Right renal cortex interstitium (tissue), 3 donors: Measurements from ENCODE around the gene POLR1C. TPM values are rescaled to one million over a fixed set of nuclear protein-coding genes. Genes with fewer than 3 reads are reported as not detected.
"Not testable (repeated sequence)": the region's sequence is repeated elsewhere in the genome, so short reads cannot be mapped to it uniquely, and the experiment has no call there.

Experiments used
- DNase-seq, 3 donors: peaks; one replicate each; pipeline ENCODE4 v3.0.0-alpha.2; 2013; ENCODE audit warnings: low read depth in 3 of 3, low spot score in 2 of 3
- polyA plus RNA-seq, 3 donors: library from polyadenylated mRNA; unstranded; fragments of 120-200 nt; gene quantifications; one replicate each; pipeline ENCODE4 v1.2.1, GENCODE V29; 2013; ENCODE audit not compliant: insufficient read length in 3 of 3

Gene POLR1C
- polyA plus RNA-seq, 3 donors: 42.8 to 49.4 (median 49.1) TPM

- DNase-seq: no peak
These were observed 7.5 kb upstream of the POLR1C start for GRCh38 chr6:43509142-43509983.

- peak in 1 of 3 donors; percentile 54 for DNase-seq
These were observed 6.7 kb upstream of the POLR1C start, which contains the start of gene LRRC73 for GRCh38 chr6:43509984-43510826. Gene LRRC73 (minus strand): TSS chr6:43510346. CDS start chr6:43509785, 561 bp downstream.

GRCh38 chr6:43510827-43511163 is 6.1 kb upstream of the POLR1C start:
- no peak for DNase-seq

- no peak for DNase-seq
These were observed 5.0 kb upstream of the POLR1C start for GRCh38 chr6:43511824-43512415.

GRCh38 chr6:43515808-43516207 is 1.1 kb upstream of the POLR1C start:
- no peak for DNase-seq

GRCh38 chr6:43516367-43516696 is 557 bp upstream of the POLR1C start:
- no peak for DNase-seq

GRCh38 chr6:43517505-43518357 is 842 bp downstream of the POLR1C start:
- no peak for DNase-seq

- no peak for DNase-seq
These were observed 3.2 kb downstream of the POLR1C start for GRCh38 chr6:43520097-43520496.

- DNase-seq: no peak
These were observed 4.9 kb downstream of the POLR1C start for GRCh38 chr6:43521836-43522235.

GRCh38 chr6:43522547-43523261 is 5.8 kb downstream of the POLR1C start:
- no peak for DNase-seq

- no peak for DNase-seq
These were observed 6.4 kb downstream of the POLR1C start for GRCh38 chr6:43523284-43523683.

GRCh38 chr6:43524483-43524961 is 7.6 kb downstream of the POLR1C start:
- DNase-seq: no peak

- no peak for DNase-seq
These were observed 15.3 kb downstream of the POLR1C start for GRCh38 chr6:43532201-43532600.

- not testable (repeated sequence) for DNase-seq
These were observed 22.1 kb downstream of the POLR1C start for GRCh38 chr6:43538986-43539385.

- DNase-seq: not testable (repeated sequence)
These were observed 22.5 kb downstream of the POLR1C start for GRCh38 chr6:43539409-43539808.

GRCh38 chr6:43540507-43540906 is 23.6 kb downstream of the POLR1C start:
- no peak for DNase-seq

GRCh38 chr6:43541774-43542471 is 25.0 kb downstream of the POLR1C start:
- no peak for DNase-seq

GRCh38 chr6:43544461-43544860 is 27.6 kb downstream of the POLR1C start:
- DNase-seq: no peak

- DNase-seq: no peak
These were observed 30.3 kb downstream of the POLR1C start for GRCh38 chr6:43547222-43547621.
